Mononuclear cell (primary cell): ENCODE results near the gene KLHL8. TPM values are rescaled to one million over a fixed set of nuclear protein-coding genes. Genes with fewer than 3 reads are reported as not detected.

ENCODE experiments used
- H3K27me3 ChIP-seq: 2 replicates; pipeline ENCODE4 v1.6.0; 2011; ENCODE audit warnings: low read length, control low read depth; ENCODE audit not compliant: insufficient read depth
- H3K4me1 ChIP-seq: 2 replicates; pipeline ENCODE4 v1.5.1; 2011; ENCODE audit warnings: mild to moderate bottlenecking, low read length, control low read depth; ENCODE audit not compliant: insufficient read depth
- H3K4me3 ChIP-seq: 2 replicates; pipeline ENCODE4 v1.5.1; 2011; ENCODE audit warnings: mild to moderate bottlenecking, low read length, moderate library complexity
- H3K9me3 ChIP-seq: 2 replicates; pipeline ENCODE4 v1.5.1; 2011; ENCODE audit warnings: low read depth, mild to moderate bottlenecking, control low read depth, low read length
- total RNA-seq: library from RNA; depleted of rRNA; stranded (reverse); fragments of >200 nt; gene quantifications from one replicate; pipeline ENCODE4 v1.2.3, GENCODE V29; 2012

KLHL8 gene
- total RNA-seq, 1 donor = 14.1 TPM

- H3K4me3 ChIP-seq = no peak overlapping the region
- H3K27me3 ChIP-seq = no peaks in the 10 kb centered on the region
- no peaks in the 10 kb centered on the region for H3K9me3 ChIP-seq
- H3K4me1 ChIP-seq = no peaks in the 10 kb centered on the region
These were observed 90.7 kb downstream of the KLHL8 start for GRCh38 chr4:87129681-87130080.

- no peaks in the 10 kb centered on the region for H3K27me3 ChIP-seq
- H3K9me3 ChIP-seq = no peaks in the 10 kb centered on the region
- H3K4me1 ChIP-seq = no peaks in the 10 kb centered on the region
These were observed 92.3 kb downstream of the KLHL8 start for GRCh38 chr4:87128006-87128705.

GRCh38 chr4:87126056-87126455, 94.4 kb downstream of the KLHL8 start:
- H3K4me3 ChIP-seq = no peak overlapping the region
- H3K27me3 ChIP-seq = no peaks in the 10 kb centered on the region
- H3K9me3 ChIP-seq = no peaks in the 10 kb centered on the region
- H3K4me1 ChIP-seq = peaks cover 6% of the 10 kb centered on the region

More at GRCh38 chr4:87128006-87128705, 92.3 kb downstream of the KLHL8 start:
- no peak overlapping the region for H3K4me3 ChIP-seq

- Histone ChIP-seq H3K4me3 (no peak overlapping the region), H3K9me3 (no peaks in the 10 kb centered on the region)
These were observed 98.2 kb downstream of the KLHL8 start for GRCh38 chr4:87122252-87122651.

GRCh38 chr4:87121341-87122065, 98.9 kb downstream of the KLHL8 start:
- Histone ChIP-seq H3K4me3 (no peak overlapping the region), H3K4me1 (peaks cover 6% of the 10 kb centered on the region), H3K9me3 (no peaks in the 10 kb centered on the region), H3K27me3 (no peaks in the 10 kb centered on the region)

More at GRCh38 chr4:87122252-87122651, 98.2 kb downstream of the KLHL8 start:
- peaks cover 6% of the 10 kb centered on the region for H3K4me1 ChIP-seq
- H3K27me3 ChIP-seq = no peaks in the 10 kb centered on the region

GRCh38 chr4:87120411-87121162, 99.8 kb downstream of the KLHL8 start:
- peaks cover 6% of the 10 kb centered on the region for H3K4me1 ChIP-seq
- H3K9me3 ChIP-seq = no peaks in the 10 kb centered on the region
- H3K27me3 ChIP-seq = no peaks in the 10 kb centered on the region
- H3K4me3 ChIP-seq = no peak overlapping the region

- Histone ChIP-seq H3K4me1 (peaks cover 6% of the 10 kb centered on the region), H3K9me3 (no peaks in the 10 kb centered on the region), H3K27me3 (no peaks in the 10 kb centered on the region), H3K4me3 (no peak overlapping the region)
These were observed 100.4 kb downstream of the KLHL8 start for GRCh38 chr4:87120010-87120409.

GRCh38 chr4:87118826-87119225, 101.6 kb downstream of the KLHL8 start:
- peaks cover 6% of the 10 kb centered on the region for H3K4me1 ChIP-seq
- no peaks in the 10 kb centered on the region for H3K27me3 ChIP-seq
- H3K9me3 ChIP-seq = no peaks in the 10 kb centered on the region
- no peak overlapping the region for H3K4me3 ChIP-seq

GRCh38 chr4:87118421-87118820, 102.0 kb downstream of the KLHL8 start:
- H3K27me3 ChIP-seq = no peaks in the 10 kb centered on the region
- peaks cover 6% of the 10 kb centered on the region for H3K4me1 ChIP-seq
- H3K9me3 ChIP-seq = no peaks in the 10 kb centered on the region
- H3K4me3 ChIP-seq = no peak overlapping the region

GRCh38 chr4:87117732-87118075, 102.7 kb downstream of the KLHL8 start:
- Histone ChIP-seq H3K9me3 (no peaks in the 10 kb centered on the region), H3K4me1 (peaks cover 6% of the 10 kb centered on the region), H3K27me3 (no peaks in the 10 kb centered on the region), H3K4me3 (no peak overlapping the region)

- Histone ChIP-seq H3K9me3 (no peaks in the 10 kb centered on the region), H3K27me3 (no peaks in the 10 kb centered on the region), H3K4me1 (peaks cover 3% of the 10 kb centered on the region), H3K4me3 (no peak overlapping the region)
These were observed 103.2 kb downstream of the KLHL8 start for GRCh38 chr4:87117051-87117731.

- Histone ChIP-seq H3K9me3 (no peaks in the 10 kb centered on the region), H3K27me3 (no peaks in the 10 kb centered on the region), H3K4me3 (no peak overlapping the region), H3K4me1 (no peaks in the 10 kb centered on the region)
These were observed 104.2 kb downstream of the KLHL8 start for GRCh38 chr4:87116231-87116630.

- no peaks in the 10 kb centered on the region for H3K9me3 ChIP-seq
- no peak overlapping the region for H3K4me3 ChIP-seq
- H3K27me3 ChIP-seq = no peaks in the 10 kb centered on the region
- H3K4me1 ChIP-seq = no peaks in the 10 kb centered on the region
These were observed 106.0 kb downstream of the KLHL8 start for GRCh38 chr4:87114245-87115062.

- Histone ChIP-seq H3K4me3 (no peak overlapping the region), H3K9me3 (no peaks in the 10 kb centered on the region), H3K4me1 (no peaks in the 10 kb centered on the region), H3K27me3 (no peaks in the 10 kb centered on the region)
These were observed 108.4 kb downstream of the KLHL8 start for GRCh38 chr4:87112063-87112462.
